IMR-90 (cell line): ENCODE data around the gene TIGD3. TPM values are rescaled to one million over a fixed set of nuclear protein-coding genes. Genes with fewer than 3 reads are reported as not detected.

Experiments used
- ATAC-seq: fragments of 200-7000 bp; cut with Tn5 transposase; 2 replicates; pipeline ENCODE4 v1.9.1; 2020; ENCODE audit warnings: low read depth, mild to moderate bottlenecking, moderate library complexity
- BruUV-seq: library from RNA; stranded (reverse); fragments of 400-500 nt; replicated peaks from 2 replicates; lab custom pipeline; 2021; lab: Mats Ljungman, UMichigan
- CTCF ChIA-PET: fragments of 300-600 bp; formaldehyde crosslinking; extraction: SDS; loops from one replicate; lab custom pipeline; 2021; ENCODE audit warnings: antibody characterized with exemption; lab: Yijun Ruan, JAX
- POLR2A ChIA-PET: fragments of 300-600 bp; sonication (Branson Sonifier 250); formaldehyde crosslinking; loops from one replicate; lab custom pipeline; 2022; ENCODE audit warnings: antibody characterized with exemption; ENCODE audit not compliant: unreplicated experiment; lab: Charles Lee
- DNase-seq: peaks from one replicate; pipeline ENCODE4 v3.0.0; 2013
- H2AFZ ChIP-seq: replicated peaks from 2 replicates; pipeline ENCODE3; 2013; ENCODE audit warnings: low read length, mild to moderate bottlenecking; ENCODE audit not compliant: poor library complexity
- H2AK5ac ChIP-seq: 2 replicates; pipeline ENCODE4 v1.6.1; 2013; ENCODE audit warnings: low read depth, low read length, inconsistent platforms
- H2AK9ac ChIP-seq: replicated peaks from 2 replicates; pipeline ENCODE3; 2013; ENCODE audit warnings: mild to moderate bottlenecking, low read depth, low read length, moderate library complexity; ENCODE audit not compliant: poor library complexity
- H2BK120ac ChIP-seq: 2 replicates; pipeline ENCODE4 v1.6.1; 2013; ENCODE audit warnings: low read depth, low read length, inconsistent platforms
- H2BK15ac ChIP-seq: 3 replicates; pipeline ENCODE4 v1.6.1; 2013; ENCODE audit warnings: low read depth, low read length, inconsistent platforms
- H2BK20ac ChIP-seq: 2 replicates; pipeline ENCODE4 v1.6.1; 2013; ENCODE audit warnings: low read depth, mild to moderate bottlenecking, inconsistent platforms, low read length, moderate library complexity
- H2BK5ac ChIP-seq: 2 replicates; pipeline ENCODE4 v1.6.1; 2013; ENCODE audit warnings: mild to moderate bottlenecking, low read depth, low read length, inconsistent platforms; ENCODE audit not compliant: poor library complexity, severe bottlenecking
- H3K14ac ChIP-seq: replicated peaks from 2 replicates; pipeline ENCODE4 v1.6.1; 2013; ENCODE audit warnings: low read depth, low read length, inconsistent platforms
- H3K18ac ChIP-seq: 2 replicates; pipeline ENCODE4 v1.6.1; 2013; ENCODE audit warnings: low read depth, low read length, control low read depth
- H3K23ac ChIP-seq: 2 replicates; pipeline ENCODE4 v1.6.1; 2013; ENCODE audit warnings: low read depth, low read length, inconsistent platforms
- H3K27ac ChIP-seq: 2 replicates; pipeline ENCODE4 v1.5.1; 2013; ENCODE audit warnings: mild to moderate bottlenecking, control low read depth, low read length; ENCODE audit not compliant: insufficient read depth
- H3K27me3 ChIP-seq: 2 replicates; pipeline ENCODE4 v1.6.1; 2013; ENCODE audit warnings: low read length; ENCODE audit not compliant: control insufficient read depth, insufficient read depth
- H3K36me3 ChIP-seq: 2 replicates; pipeline ENCODE4 v1.6.1; 2013; ENCODE audit warnings: low read length, mixed read lengths; ENCODE audit not compliant: control insufficient read depth, insufficient read depth
- H3K4ac ChIP-seq: 2 replicates; pipeline ENCODE4 v1.6.1; 2013; ENCODE audit warnings: low read depth, low read length, inconsistent platforms
- H3K4me1 ChIP-seq: 2 replicates; pipeline ENCODE4 v1.6.1; 2013; ENCODE audit warnings: low read length, mixed read lengths; ENCODE audit not compliant: control insufficient read depth, insufficient read depth
- H3K4me2 ChIP-seq: 2 replicates; pipeline ENCODE4 v1.6.1; 2013; ENCODE audit warnings: low read depth, mild to moderate bottlenecking, control low read depth, low read length, moderate library complexity
- H3K4me3 ChIP-seq: 2 replicates; pipeline ENCODE4 v1.5.1; 2013; ENCODE audit warnings: low read depth, mild to moderate bottlenecking, control low read depth, low read length, moderate library complexity; ENCODE audit not compliant: insufficient read depth
- H3K56ac ChIP-seq: 2 replicates; pipeline ENCODE4 v1.6.1; 2013; ENCODE audit warnings: low read length, inconsistent platforms; ENCODE audit not compliant: insufficient read depth; ENCODE audit errors: extremely low read depth
- H3K79me1 ChIP-seq, 2 experiments: 2 replicates each; pipeline ENCODE4 v1.6.1; 2013; ENCODE audit warnings: low read length in 2 of 2, inconsistent platforms in 1 of 2, low read depth in 1 of 2
- H3K9ac ChIP-seq: 2 replicates; pipeline ENCODE4 v1.6.1; 2013; ENCODE audit warnings: low read depth, low read length, control low read depth
- H3K9me1 ChIP-seq: 2 replicates; pipeline ENCODE4 v1.6.1; 2013; ENCODE audit warnings: low read length, inconsistent platforms; ENCODE audit not compliant: insufficient read depth
- H3K9me3 ChIP-seq: 2 replicates; pipeline ENCODE4 v1.6.1; 2013; ENCODE audit warnings: low read length; ENCODE audit not compliant: control insufficient read depth, insufficient read depth
- H4K20me1 ChIP-seq: 2 replicates; pipeline ENCODE4 v1.6.1; 2013; ENCODE audit warnings: low read length, inconsistent platforms; ENCODE audit not compliant: insufficient read depth
- H4K5ac ChIP-seq: 2 replicates; pipeline ENCODE4 v1.6.1; 2013; ENCODE audit warnings: mild to moderate bottlenecking, low read depth, low read length, control low read depth
- H4K8ac ChIP-seq, 2 experiments: 2 replicates each; pipeline ENCODE4 v1.6.1; 2013; ENCODE audit warnings: low read depth in 2 of 2, low read length in 2 of 2, control low read depth in 1 of 2, inconsistent platforms in 1 of 2
- H4K91ac ChIP-seq: 2 replicates; pipeline ENCODE4 v1.6.1; 2013; ENCODE audit warnings: low read depth, low read length, inconsistent platforms; ENCODE audit not compliant: insufficient read depth
- MAZ ChIP-seq: IDR thresholded peaks from 2 replicates; pipeline ENCODE4 v1.6.1; 2012; ENCODE audit warnings: low read depth, mild to moderate bottlenecking, low read length, improper control_type of control experiment, moderate library complexity, borderline replicate concordance
- MXI1 ChIP-seq: IDR thresholded peaks from 2 replicates; pipeline ENCODE4 v1.6.1; 2012; ENCODE audit warnings: low read depth, mild to moderate bottlenecking, low read length, moderate library complexity, borderline replicate concordance
- RAD21 ChIP-seq: IDR thresholded peaks from 2 replicates; pipeline ENCODE4 v1.6.1; 2012; ENCODE audit warnings: low read length, improper control_type of control experiment
- WGBS, 2 experiments: methylation state at CpG; one replicate each; pipeline versions ENCODE4 v1.1.5 to v1.1.7; 2013; ENCODE audit warnings: missing lambda C conversion rate in 2 of 2; ENCODE audit not compliant: insufficient read length in 1 of 2; ENCODE audit errors: extremely low coverage in 2 of 2; 5-methylcytosine and 5-hydroxymethylcytosine counted together
- dilution Hi-C: fragments of 300-500 bp; cut with HindIII; formaldehyde crosslinking; loops from one replicate; pipeline ENCODE4 v1.14.3; 2018; ENCODE audit warnings: low sequenced_read_pairs; ENCODE audit not compliant: unreplicated experiment
- in situ Hi-C: fragments of 300-500 bp; cut with MboI; formaldehyde crosslinking; loops from 3 replicates; pipeline ENCODE4 v1.14.3; 2019; ENCODE audit warnings: low sequenced_read_pairs, inconsistent platforms, mixed read lengths
- intact Hi-C: fragments of 100-400 bp; cut with micrococcal nuclease; formaldehyde crosslinking; loops from 2 replicates; pipeline ENCODE4 v1.10.0; 2022
- polyA plus RNA-seq, 3 experiments: library from polyadenylated mRNA; depleted of rRNA; stranded (reverse); fragments of >200 nt; gene quantifications; 2 replicates each; pipeline ENCODE4 v1.2.3, GENCODE V29; 2012; ENCODE audit warnings: low replicate concordance in 1 of 3
- total RNA-seq: library from RNA; depleted of rRNA; stranded (reverse); fragments of >200 nt; gene quantifications from 2 replicates; pipeline ENCODE4 v1.2.3, GENCODE V29; 2012
- TF ChIP-seq, protein P1 (sequence below): fragments of 150-350 bp; IDR thresholded peaks from 2 replicates; pipeline ENCODE4 v1.6.1; 2016; ENCODE audit warnings: low read depth, mild to moderate bottlenecking, low read length, moderate library complexity, borderline replicate concordance

The TIGD3 gene
- total and polyA plus RNA-seq, 2 of the 4 experiments (the other 2 are of a cell fraction), result 0.12 TPM; not detected in 1

DNA sequence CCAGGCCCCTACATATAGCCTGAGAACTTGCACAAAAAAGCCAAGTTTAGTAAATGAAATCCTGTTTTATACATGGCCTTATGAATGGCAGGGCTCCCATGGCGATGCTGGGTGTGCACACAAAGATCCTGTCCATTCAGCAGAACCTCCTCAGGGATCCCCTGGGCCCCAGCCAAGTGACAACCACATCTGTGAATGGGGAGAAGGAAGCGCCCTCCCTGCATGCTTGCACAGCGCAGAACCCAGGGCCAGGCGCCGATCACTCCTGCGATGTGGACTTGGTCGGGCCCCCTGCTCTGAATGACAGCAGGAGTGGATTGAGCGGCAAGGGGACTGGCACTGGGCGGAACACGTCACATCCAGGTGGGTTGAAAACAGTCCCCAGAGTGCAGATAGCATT is 44.3 kb upstream of the TIGD3 start:
- Histone ChIP-seq H3K9me1 (peaks cover 31% of the 10 kb centered on the region), H3K18ac (no peak overlapping the region), H2AK5ac (no peak overlapping the region), H2BK5ac (no peak overlapping the region), H2AFZ (peak overlapping the region; percentile 46), H3K56ac (no peak overlapping the region), H3K4me2 (no peak overlapping the region), H2BK15ac (no peak overlapping the region), H2BK20ac (no peak overlapping the region), H3K4me1 (peaks cover 39% of the 10 kb centered on the region), H3K4me3 (no peak overlapping the region), H4K5ac (no peak overlapping the region), H3K79me1 (peaks cover 5 to 43% of the 10 kb centered on the region in 2 experiments; a peak in 2 of 4 replicates), H4K20me1 (peaks cover 7% of the 10 kb centered on the region), H3K27ac (no peak overlapping the region), H3K9me3 (no peaks in the 10 kb centered on the region), H3K14ac (no peak overlapping the region), H3K27me3 (no peaks in the 10 kb centered on the region), H2AK9ac (peak overlapping the region; percentile 76), H3K9ac (no peak overlapping the region), H2BK120ac (no peak overlapping the region), H3K23ac (no peak overlapping the region), H4K91ac (peak overlapping the region; percentile 7; the same call in 1 of the 2 replicates), H3K36me3 (no peaks in the 10 kb centered on the region), H3K4ac (no peak overlapping the region), H4K8ac (no peak overlapping the region)
- in situ Hi-C loops, result no loop called here
- ChIA-PET POLR2A (no interaction called here), CTCF (interaction anchor here (0.5 to 1.5 kb wide), 2 partner anchors 15 to 20 kb away, joined by 3 read pairs; no protein-coding TSS in a partner anchor)
- dilution Hi-C loops, result no loop called here
- TF ChIP-seq MAZ, result no peak
- no peak for TF ChIP-seq RAD21
- TF ChIP-seq, protein P1, sequence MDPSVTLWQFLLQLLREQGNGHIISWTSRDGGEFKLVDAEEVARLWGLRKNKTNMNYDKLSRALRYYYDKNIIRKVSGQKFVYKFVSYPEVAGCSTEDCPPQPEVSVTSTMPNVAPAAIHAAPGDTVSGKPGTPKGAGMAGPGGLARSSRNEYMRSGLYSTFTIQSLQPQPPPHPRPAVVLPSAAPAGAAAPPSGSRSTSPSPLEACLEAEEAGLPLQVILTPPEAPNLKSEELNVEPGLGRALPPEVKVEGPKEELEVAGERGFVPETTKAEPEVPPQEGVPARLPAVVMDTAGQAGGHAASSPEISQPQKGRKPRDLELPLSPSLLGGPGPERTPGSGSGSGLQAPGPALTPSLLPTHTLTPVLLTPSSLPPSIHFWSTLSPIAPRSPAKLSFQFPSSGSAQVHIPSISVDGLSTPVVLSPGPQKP, result no peak
- TF ChIP-seq MXI1, result no peak
- DNase-seq (no peak), ATAC-seq (no peak)
- intact Hi-C loops, result no loop called here
- BruUV-seq, result no TSS peak
- WGBS, 2 experiments, result 22% methylated on average over 4 of the region's 10 CpGs; no CpG with 5 or more reads in 1 of the 2 experiments
